GOT3 (cell line): Measurements from ENCODE around the gene TEX35.
A peak's percentile ranks its signal among the peaks of the same experiment; 100 is the strongest.
"Not testable (repeated sequence)": the region's sequence is repeated elsewhere in the genome, so short reads cannot be mapped to it uniquely, and the experiment has no call there.

Experiments
- DNase-seq: peaks from one replicate; lab custom pipeline; 2025; ENCODE audit warnings: mixed read lengths; lab: John Stamatoyannopoulos, UW

Gene TEX35

DNA sequence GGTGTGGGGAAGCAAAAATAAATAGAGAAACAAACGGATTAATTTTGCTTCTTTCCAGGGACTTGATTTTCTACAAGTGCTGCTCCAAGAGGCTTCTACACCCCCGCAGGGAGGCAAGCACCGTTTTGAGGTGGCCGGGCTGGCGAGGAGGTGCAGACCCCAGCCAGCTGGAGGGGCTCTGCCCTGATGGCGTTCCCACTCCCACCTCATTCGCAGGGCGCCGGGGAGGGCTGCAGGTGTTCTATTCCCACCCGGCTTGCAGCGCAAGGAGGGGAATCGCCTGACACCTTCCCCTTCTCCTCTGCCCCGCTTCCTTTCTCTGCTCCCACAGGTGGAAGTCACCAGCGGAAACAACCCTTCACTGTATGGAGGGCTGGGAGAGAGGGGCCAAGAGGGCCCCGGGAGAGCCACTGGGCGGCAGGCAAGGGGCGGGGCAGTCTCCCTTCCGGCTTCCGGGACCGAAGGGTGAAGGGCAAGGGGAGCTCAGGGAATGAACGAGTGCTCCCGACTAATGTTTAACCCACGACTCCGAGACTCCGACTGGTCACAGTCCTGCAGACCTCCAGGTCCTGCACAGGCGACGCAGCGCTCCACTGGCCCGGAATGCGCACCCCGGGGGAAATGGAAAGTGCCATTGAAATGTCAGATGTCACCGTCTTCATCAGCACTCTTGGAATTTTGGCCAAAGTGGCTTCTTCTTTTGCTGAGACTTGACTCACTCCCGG, 29.1 kb downstream of the TEX35 start:
- no peak for DNase-seq

GRCh38 chr1:178542554-178543289, 29.8 kb downstream of the TEX35 start:
- DNase-seq: peak; percentile 84

DNA sequence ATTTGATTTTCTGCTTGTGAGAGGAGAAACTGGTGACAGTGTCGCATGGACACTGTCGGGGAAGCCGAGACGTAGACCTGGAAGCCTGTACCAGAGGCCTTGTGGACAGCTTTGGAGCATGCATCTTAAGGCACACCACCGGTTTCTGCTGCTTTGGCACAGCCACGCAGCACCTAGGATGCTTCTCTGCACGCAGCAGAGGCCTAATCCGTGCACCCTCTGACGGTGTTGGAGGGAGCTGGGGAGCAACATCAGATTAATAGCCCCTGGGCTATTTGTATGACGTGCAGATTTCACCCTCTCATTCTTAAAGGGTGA, 30.3 kb downstream of the TEX35 start:
- no peak for DNase-seq

- no peak for DNase-seq
Measured at GRCh38 chr1:178544531-178544930, 31.6 kb downstream of the TEX35 start.

DNA sequence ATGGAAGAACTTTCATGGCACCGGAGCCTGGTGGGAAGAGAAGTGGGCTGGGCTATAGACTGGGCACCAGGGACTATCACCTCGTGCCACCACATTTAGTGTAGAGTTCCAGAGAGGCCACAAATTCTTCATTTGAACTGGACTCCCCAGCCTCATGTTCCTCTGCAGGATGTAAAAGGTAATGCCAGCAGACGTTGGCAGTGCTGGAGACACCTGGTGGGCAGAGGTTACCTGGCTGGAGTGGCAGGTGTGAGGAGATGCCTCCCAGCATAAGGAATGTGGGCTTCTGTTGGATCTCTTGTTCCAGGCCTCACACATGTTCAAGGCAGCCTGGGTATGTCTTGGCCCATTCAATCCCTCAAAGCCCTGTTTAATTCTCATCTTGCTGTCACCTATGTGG, 35.2 kb downstream of the TEX35 start:
- DNase-seq: no peak

GRCh38 chr1:178551307-178551706, 38.4 kb downstream of the TEX35 start:
- no peak for DNase-seq

- no peak for DNase-seq
Measured at GRCh38 chr1:178551940-178552339, 39.0 kb downstream of the TEX35 start.

DNA sequence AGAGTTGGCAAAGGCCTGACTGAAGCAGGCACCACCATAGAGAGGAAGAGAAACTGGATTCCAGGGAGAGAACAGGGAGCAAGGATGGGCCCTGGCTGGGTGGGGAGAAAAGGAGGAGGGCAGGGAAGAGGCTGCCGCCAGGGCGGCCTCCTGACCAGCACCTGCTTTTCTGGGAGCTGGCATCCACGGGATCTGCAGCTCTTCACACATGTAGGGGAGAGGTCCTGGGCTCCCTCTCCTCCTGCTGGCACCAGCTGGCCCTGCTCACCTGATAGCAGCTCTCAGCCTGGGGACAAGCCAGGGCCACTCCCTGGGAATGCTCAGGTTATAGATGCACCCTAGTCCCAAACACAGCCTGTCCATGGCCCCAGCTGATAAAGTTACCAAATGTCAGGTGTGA, 39.9 kb downstream of the TEX35 start:
- DNase-seq: no peak

- DNase-seq: not testable (repeated sequence)
Measured at GRCh38 chr1:178554351-178554750, 41.4 kb downstream of the TEX35 start.

DNA sequence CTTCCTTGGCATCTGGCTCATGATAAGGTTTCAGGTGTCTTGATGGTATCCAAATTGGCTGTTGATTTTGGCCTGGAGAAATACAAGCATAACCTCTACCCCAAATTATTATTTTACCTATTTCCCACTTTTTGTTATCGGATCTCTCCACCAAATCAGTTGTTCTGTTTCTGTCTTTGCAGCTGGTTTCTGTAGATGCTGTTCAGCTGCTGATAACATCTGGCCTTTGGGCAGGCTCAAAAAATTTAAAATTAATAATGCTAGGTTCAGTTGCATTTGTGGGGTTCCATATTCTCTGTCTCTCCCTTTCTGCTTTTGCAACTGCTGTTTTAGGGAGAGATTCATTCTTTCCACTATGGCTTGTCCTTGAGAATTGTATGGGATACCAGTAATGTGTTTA, 42.7 kb downstream of the TEX35 start:
- DNase-seq: not testable (repeated sequence)

DNA sequence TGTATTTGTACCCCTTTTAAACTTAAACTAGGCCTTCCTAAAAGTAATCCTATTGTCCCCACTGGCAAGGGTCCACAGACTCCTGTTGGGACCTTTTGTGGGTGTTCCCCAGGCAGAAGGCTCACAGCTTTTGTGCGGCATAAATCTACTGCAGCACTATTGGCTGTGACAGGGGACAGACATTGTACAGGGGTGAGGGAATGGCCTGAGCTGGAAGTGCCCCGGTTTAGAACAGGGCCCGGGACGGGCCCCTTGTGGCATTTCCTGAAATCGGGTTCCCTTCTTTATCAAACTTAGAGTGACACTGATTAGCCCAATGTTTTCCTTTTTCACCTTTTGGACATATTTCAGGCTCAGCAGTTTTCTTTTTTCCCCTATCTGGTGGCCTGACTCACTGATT, 45.9 kb downstream of the TEX35 start:
- not testable (repeated sequence) for DNase-seq

- DNase-seq: no peak
Measured at GRCh38 chr1:178560871-178561376, 48.0 kb downstream of the TEX35 start.

GRCh38 chr1:178563099-178563820, 50.4 kb downstream of the TEX35 start:
- no peak for DNase-seq

DNA sequence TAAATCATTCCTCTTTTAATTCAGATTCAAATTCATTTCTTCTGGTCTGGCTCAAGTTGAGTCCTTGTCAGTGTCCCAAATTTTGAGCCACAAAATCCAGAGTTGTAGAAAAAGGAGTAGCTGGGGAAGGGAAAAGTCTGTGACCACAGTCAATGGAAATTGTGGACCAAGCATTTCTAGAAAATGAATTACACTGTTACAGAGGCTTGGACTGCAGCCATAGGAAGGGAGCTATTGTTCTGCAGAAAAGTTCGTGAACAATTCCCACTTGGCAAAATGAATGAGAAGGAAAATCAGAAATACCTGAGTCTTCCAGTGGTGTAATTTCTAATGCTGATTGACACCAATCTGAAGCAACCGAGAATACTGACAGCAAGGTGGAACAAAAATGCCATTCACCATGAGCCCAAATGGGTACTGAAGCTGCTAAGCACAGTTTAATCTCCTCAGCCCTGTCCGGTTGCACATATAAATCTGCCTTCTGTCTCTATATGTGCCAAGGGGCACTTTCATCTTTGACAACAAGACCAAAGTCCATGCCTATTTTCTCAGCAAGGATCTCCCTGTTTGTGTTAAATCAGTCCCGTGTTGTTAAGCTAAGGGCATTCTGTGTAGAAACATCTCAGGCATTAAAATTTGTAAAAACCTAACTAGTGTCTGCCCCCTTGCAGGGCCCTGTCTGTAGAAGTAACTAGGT, 51.3 kb downstream of the TEX35 start:
- no peak for DNase-seq

DNA sequence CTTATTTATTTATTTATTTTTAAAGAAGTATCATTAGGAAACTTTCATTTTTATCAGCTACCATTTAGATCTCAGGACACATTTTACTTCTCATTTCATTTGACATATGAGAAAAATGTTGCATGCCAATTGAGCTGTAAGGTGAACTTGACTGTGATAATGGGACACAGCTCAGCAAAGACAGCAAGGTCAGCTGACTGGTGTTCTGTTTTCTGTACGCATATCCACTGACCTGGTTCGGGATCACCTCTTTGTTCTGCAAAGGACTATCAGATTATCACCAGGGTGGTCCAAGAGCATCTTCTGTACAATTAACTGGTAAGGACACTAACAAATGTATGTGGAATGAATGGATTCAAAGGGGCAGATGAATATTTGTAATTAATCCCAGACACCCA, 51.9 kb downstream of the TEX35 start:
- DNase-seq: no peak

- no peak for DNase-seq
Measured at GRCh38 chr1:178565586-178565985, 52.7 kb downstream of the TEX35 start.

- no peak for DNase-seq
Measured at GRCh38 chr1:178566187-178566586, 53.3 kb downstream of the TEX35 start.

DNA sequence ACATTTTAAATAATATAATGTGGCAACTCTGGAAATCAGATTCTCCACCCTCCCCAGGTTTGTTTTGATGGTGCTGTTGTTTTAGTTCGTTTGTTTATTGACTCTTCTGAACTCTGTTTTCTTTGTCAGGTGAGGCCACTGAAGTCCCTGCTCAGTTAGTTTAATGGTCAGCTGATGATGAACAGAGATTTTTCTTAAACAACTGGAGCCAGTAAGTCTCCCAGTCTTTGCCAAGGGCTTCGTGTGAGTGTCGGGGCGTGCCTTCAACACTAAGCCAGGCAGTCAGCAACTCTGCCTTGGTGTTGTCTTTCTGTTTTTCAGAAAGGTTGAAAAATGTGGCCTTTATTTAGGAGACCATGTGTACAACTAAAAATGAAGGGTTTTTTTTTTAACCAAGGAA, 58.9 kb downstream of the TEX35 start:
- DNase-seq: no peak
